GM12874 (cell line): Measurements from ENCODE around the gene ARL1.

Experiments
- CTCF ChIP-seq: IDR thresholded peaks from 2 replicates; pipeline ENCODE4 v1.5.1; 2011; ENCODE audit warnings: low read depth, mild to moderate bottlenecking, control low read depth, low read length, moderate library complexity; ENCODE audit not compliant: insufficient read depth

ARL1 gene

GRCh38 chr12:101407436-101408345 lies at the start of gene ARL1:
Gene ARL1 (minus strand): TSS chr12:101407772. CDS start chr12:101407645, 127 bp downstream.
- TF ChIP-seq CTCF, result no peak

- TF ChIP-seq CTCF, result no peak
Measured at GRCh38 chr12:101455685-101456084, 48.1 kb upstream of the ARL1 start.

GRCh38 chr12:101441461-101442224 lies 34.1 kb upstream of the ARL1 start:
- TF ChIP-seq CTCF, result no peak

GRCh38 chr12:101439236-101439635 lies 31.7 kb upstream of the ARL1 start:
- no peak for TF ChIP-seq CTCF

- no peak for TF ChIP-seq CTCF
Measured at GRCh38 chr12:101436136-101436535, 28.6 kb upstream of the ARL1 start.

- no peak for TF ChIP-seq CTCF
Measured at GRCh38 chr12:101430456-101430855, 22.9 kb upstream of the ARL1 start.

- TF ChIP-seq CTCF, result no peak
Measured at GRCh38 chr12:101424620-101425019, 17.0 kb upstream of the ARL1 start.
